GM12878 (cell line): Measurements from ENCODE around the gene TLK2. TPM values are rescaled to one million over a fixed set of nuclear protein-coding genes. Genes with fewer than 3 reads are reported as not detected.

Experiments
- EP300 ChIP-seq, 2 experiments: fragments of 150-350 bp in 1 of 2; IDR thresholded peaks; 2 replicates each; pipeline ENCODE4 v1.6.1; 2011 to 2012; ENCODE audit warnings: low read depth in 2 of 2, low read length in 2 of 2, borderline replicate concordance in 1 of 2, improper control_type of control experiment in 1 of 2, inconsistent platforms in 1 of 2; ENCODE audit not compliant: control insufficient read depth in 1 of 2
- MTA3 ChIP-seq: IDR thresholded peaks from 2 replicates; pipeline ENCODE4 v1.6.1; 2012; ENCODE audit warnings: low read length, inconsistent platforms, borderline replicate concordance
- NR2F1 ChIP-seq: fragments of 450-650 bp; conservative IDR thresholded peaks from 2 replicates; pipeline ENCODE4 v1.6.1; 2017; ENCODE audit warnings: mild to moderate bottlenecking
- PAX5 ChIP-seq: IDR thresholded peaks from 2 replicates; pipeline ENCODE4 v1.6.1; 2011; ENCODE audit warnings: low read depth, low read length, borderline replicate concordance
- SP1 ChIP-seq: IDR thresholded peaks from one replicate; pipeline ENCODE4 v1.6.1; 2011; ENCODE audit warnings: low read depth, low read length
- SPI1 ChIP-seq: IDR thresholded peaks from 2 replicates; pipeline ENCODE4 v1.6.1; 2011; ENCODE audit warnings: low read depth, mild to moderate bottlenecking, low read length, moderate library complexity, borderline replicate concordance; ENCODE audit not compliant: insufficient read depth
- TAF1 ChIP-seq: IDR thresholded peaks from 2 replicates; pipeline ENCODE4 v1.6.1; 2011; ENCODE audit warnings: mild to moderate bottlenecking, low read depth, low read length, borderline replicate concordance
- polyA plus RNA-seq, 11 experiments: library from polyadenylated mRNA; depleted of rRNA in 4 of 11; unstranded in 6 of 11; stranded (reverse) in 5 of 11; fragments of >200 nt; fragmentation: Nextera tagmentation in 4 of 11; fragmentation: Illumina TruSeq in 1 of 11; extraction: Ambion mirVana in 4 of 11; extraction: Trizol in 1 of 11; gene quantifications; 1 replicate in 1 of 11; 2 replicates in 10 of 11; pipeline versions ENCODE4 v1.2.1 to v1.2.3, GENCODE V29; 2011 to 2016; ENCODE audit warnings: inconsistent platforms in 2 of 11, missing spikeins in 2 of 11, low read depth in 1 of 11
- total RNA-seq, 4 experiments: library from RNA; depleted of rRNA in 3 of 4; stranded (reverse); fragments of >200 nt in 3 of 4; fragmentation: Illumina TruSeq in 1 of 4; extraction: Trizol in 1 of 4; gene quantifications; 2 replicates each; pipeline versions ENCODE4 v1.2.1 to v1.2.3, GENCODE V29; 2013 to 2021
- TF ChIP-seq, protein P1 (sequence below): fragments of 450-650 bp; IDR thresholded peaks from 2 replicates; pipeline ENCODE4 v1.6.1; 2017; ENCODE audit warnings: mild to moderate bottlenecking, moderate library complexity
- TF ChIP-seq, protein P2 (sequence below): fragments of 150-350 bp; IDR thresholded peaks from 2 replicates; pipeline ENCODE4 v1.6.1; 2014; ENCODE audit warnings: mild to moderate bottlenecking, low read depth, low read length
- TF ChIP-seq, protein P3 (sequence below): fragments of 450-650 bp; IDR thresholded peaks from 2 replicates; pipeline ENCODE4 v1.6.1; 2017; ENCODE audit warnings: low read depth, mild to moderate bottlenecking, moderate library complexity

TLK2 gene
- total and polyA plus RNA-seq, 10 of the 15 experiments (the other 5 are each of a cell fraction or from before 2014, with no cell fraction given) = 12.1 to 51.2 (median 27.5) TPM

DNA sequence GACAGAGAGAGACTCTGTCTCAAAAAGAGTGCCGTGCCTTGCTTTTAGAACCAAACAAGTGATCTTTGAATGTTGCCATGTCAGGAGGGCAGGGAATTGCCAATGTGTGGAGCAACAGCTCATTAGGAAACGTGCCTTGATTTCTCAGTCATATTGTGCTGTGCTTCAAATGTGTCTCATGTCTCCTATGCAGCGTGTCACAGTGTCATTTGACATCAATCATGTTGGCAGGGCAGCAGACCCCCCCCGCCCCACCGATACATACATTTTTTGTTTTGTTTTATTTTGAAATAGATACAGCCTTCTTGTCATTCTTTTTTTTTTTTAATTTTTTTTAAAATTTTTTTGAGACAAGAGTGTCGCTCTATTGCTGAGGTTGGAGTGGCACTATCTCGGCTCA, 170.9 kb downstream of the TLK2 start (continued):
- TF ChIP-seq, protein P1, sequence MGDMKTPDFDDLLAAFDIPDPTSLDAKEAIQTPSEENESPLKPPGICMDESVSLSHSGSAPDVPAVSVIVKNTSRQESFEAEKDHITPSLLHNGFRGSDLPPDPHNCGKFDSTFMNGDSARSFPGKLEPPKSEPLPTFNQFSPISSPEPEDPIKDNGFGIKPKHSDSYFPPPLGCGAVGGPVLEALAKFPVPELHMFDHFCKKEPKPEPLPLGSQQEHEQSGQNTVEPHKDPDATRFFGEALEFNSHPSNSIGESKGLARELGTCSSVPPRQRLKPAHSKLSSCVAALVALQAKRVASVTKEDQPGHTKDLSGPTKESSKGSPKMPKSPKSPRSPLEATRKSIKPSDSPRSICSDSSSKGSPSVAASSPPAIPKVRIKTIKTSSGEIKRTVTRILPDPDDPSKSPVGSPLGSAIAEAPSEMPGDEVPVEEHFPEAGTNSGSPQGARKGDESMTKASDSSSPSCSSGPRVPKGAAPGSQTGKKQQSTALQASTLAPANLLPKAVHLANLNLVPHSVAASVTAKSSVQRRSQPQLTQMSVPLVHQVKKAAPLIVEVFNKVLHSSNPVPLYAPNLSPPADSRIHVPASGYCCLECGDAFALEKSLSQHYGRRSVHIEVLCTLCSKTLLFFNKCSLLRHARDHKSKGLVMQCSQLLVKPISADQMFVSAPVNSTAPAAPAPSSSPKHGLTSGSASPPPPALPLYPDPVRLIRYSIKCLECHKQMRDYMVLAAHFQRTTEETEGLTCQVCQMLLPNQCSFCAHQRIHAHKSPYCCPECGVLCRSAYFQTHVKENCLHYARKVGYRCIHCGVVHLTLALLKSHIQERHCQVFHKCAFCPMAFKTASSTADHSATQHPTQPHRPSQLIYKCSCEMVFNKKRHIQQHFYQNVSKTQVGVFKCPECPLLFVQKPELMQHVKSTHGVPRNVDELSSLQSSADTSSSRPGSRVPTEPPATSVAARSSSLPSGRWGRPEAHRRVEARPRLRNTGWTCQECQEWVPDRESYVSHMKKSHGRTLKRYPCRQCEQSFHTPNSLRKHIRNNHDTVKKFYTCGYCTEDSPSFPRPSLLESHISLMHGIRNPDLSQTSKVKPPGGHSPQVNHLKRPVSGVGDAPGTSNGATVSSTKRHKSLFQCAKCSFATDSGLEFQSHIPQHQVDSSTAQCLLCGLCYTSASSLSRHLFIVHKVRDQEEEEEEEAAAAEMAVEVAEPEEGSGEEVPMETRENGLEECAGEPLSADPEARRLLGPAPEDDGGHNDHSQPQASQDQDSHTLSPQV = no peak
- TF ChIP-seq TAF1 = no peak
- TF ChIP-seq PAX5 = no peak
- TF ChIP-seq SP1 = no peak
- no peak for TF ChIP-seq SPI1
- TF ChIP-seq, protein P2, sequence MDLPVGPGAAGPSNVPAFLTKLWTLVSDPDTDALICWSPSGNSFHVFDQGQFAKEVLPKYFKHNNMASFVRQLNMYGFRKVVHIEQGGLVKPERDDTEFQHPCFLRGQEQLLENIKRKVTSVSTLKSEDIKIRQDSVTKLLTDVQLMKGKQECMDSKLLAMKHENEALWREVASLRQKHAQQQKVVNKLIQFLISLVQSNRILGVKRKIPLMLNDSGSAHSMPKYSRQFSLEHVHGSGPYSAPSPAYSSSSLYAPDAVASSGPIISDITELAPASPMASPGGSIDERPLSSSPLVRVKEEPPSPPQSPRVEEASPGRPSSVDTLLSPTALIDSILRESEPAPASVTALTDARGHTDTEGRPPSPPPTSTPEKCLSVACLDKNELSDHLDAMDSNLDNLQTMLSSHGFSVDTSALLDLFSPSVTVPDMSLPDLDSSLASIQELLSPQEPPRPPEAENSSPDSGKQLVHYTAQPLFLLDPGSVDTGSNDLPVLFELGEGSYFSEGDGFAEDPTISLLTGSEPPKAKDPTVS = no peak
- TF ChIP-seq, protein P3, sequence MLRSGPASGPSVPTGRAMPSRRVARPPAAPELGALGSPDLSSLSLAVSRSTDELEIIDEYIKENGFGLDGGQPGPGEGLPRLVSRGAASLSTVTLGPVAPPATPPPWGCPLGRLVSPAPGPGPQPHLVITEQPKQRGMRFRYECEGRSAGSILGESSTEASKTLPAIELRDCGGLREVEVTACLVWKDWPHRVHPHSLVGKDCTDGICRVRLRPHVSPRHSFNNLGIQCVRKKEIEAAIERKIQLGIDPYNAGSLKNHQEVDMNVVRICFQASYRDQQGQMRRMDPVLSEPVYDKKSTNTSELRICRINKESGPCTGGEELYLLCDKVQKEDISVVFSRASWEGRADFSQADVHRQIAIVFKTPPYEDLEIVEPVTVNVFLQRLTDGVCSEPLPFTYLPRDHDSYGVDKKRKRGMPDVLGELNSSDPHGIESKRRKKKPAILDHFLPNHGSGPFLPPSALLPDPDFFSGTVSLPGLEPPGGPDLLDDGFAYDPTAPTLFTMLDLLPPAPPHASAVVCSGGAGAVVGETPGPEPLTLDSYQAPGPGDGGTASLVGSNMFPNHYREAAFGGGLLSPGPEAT = no peak
- no peak for TF ChIP-seq NR2F1
- TF ChIP-seq MTA3 = no peak
- no peak for TF ChIP-seq EP300 (IDR thresholded peaks at IDR 0.05; ENCODE audit: borderline replicate concordance in 1 of 2, control insufficient read depth in 1 of 2, low read depth in 2 of 2, low read length in 2 of 2)
